Tibial artery (tissue), 4 donors: ENCODE data around the gene PDE4B.

Experiments
- DNase-seq, 2 donors: peaks; one replicate each; pipeline ENCODE4 v3.0.0-alpha.2; 2019
- H3K27ac ChIP-seq, 2 donors: fragments of 200-600 bp; sonication (generic) in 1 of 2; 1 replicate in 1 of 2; 2 replicates in 1 of 2; pipeline ENCODE4 v1.5.1; 2018 to 2019; ENCODE audit warnings: mild to moderate bottlenecking in 1 of 2
- H3K27me3 ChIP-seq, 2 donors: fragments of 200-600 bp; sonication (generic) in 1 of 2; one replicate each; pipeline versions ENCODE4 v1.5.1 to v1.6.0; 2016 to 2019
- H3K36me3 ChIP-seq, 3 donors: fragments of 200-600 bp; sonication (generic) in 2 of 3; one replicate each; pipeline ENCODE4 v1.5.1; 2016 to 2019; ENCODE audit warnings: mild to moderate bottlenecking in 2 of 3
- H3K4me1 ChIP-seq, 4 donors: fragments of 200-600 bp; sonication (generic) in 2 of 4; 1 replicate in 3 of 4; 2 replicates in 1 of 4; pipeline ENCODE4 v1.5.1; 2016 to 2019
- H3K4me3 ChIP-seq, 2 donors: fragments of 200-600 bp; sonication (generic) in 1 of 2; 1 replicate in 1 of 2; 2 replicates in 1 of 2; pipeline ENCODE4 v1.5.1; 2018 to 2019; ENCODE audit warnings: mild to moderate bottlenecking in 2 of 2
- H3K9me3 ChIP-seq, 3 donors: fragments of 200-600 bp; sonication (generic) in 1 of 3; one replicate each; pipeline ENCODE4 v1.5.1; 2016 to 2019
- intact Hi-C: fragments of 100-400 bp; cut with DNase I; formaldehyde crosslinking; loops from one replicate; pipeline ENCODE4 v1.15.0; 2023; ENCODE audit warnings: low total_unique reads
- TF ChIP-seq, protein P1 (sequence below), 2 experiments: fragments of 200-600 bp in 1 of 2; fragments of 450-650 bp in 1 of 2; IDR thresholded peaks; one replicate each; pipeline ENCODE4 v1.5.1; 2017 to 2019; ENCODE audit warnings: antibody characterized with exemption in 2 of 2, mild to moderate bottlenecking in 1 of 2, moderate library complexity in 1 of 2

PDE4B gene

DNA sequence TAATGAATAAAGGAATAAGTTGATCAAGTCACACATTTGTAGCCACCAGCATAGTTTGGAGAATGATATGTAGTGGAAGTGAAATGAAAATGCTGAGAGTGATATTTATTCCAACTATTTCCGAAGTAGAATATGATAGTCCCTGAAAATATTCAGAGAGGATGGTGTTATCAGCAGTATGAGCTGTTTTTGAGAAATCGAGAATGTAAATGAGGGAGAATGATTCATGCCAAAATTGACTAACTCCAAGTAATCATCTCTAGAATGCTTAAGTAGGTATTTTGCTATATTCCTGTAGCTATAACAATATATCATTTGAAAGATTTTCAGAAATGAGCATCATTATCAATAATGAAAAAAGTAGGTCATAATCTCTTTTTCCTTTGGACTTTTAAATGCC, 178.9 kb downstream of the PDE4B start:
- H3K4me1 ChIP-seq = no peaks in the 10 kb centered on the region
- no peak overlapping the region for H3K27ac ChIP-seq
- H3K4me3 ChIP-seq = no peak overlapping the region
- intact Hi-C loops = no loop called here
- peaks cover 0 to 15% (median 10%) of the 10 kb centered on the region in 3 donors for H3K9me3 ChIP-seq
- no peak for DNase-seq
- H3K36me3 ChIP-seq = no peaks in the 10 kb centered on the region
- TF ChIP-seq, protein P1, sequence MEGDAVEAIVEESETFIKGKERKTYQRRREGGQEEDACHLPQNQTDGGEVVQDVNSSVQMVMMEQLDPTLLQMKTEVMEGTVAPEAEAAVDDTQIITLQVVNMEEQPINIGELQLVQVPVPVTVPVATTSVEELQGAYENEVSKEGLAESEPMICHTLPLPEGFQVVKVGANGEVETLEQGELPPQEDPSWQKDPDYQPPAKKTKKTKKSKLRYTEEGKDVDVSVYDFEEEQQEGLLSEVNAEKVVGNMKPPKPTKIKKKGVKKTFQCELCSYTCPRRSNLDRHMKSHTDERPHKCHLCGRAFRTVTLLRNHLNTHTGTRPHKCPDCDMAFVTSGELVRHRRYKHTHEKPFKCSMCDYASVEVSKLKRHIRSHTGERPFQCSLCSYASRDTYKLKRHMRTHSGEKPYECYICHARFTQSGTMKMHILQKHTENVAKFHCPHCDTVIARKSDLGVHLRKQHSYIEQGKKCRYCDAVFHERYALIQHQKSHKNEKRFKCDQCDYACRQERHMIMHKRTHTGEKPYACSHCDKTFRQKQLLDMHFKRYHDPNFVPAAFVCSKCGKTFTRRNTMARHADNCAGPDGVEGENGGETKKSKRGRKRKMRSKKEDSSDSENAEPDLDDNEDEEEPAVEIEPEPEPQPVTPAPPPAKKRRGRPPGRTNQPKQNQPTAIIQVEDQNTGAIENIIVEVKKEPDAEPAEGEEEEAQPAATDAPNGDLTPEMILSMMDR (IDR thresholded peaks at IDR 0.05) = no peak
- H3K27me3 ChIP-seq = no peaks in the 10 kb centered on the region

DNA sequence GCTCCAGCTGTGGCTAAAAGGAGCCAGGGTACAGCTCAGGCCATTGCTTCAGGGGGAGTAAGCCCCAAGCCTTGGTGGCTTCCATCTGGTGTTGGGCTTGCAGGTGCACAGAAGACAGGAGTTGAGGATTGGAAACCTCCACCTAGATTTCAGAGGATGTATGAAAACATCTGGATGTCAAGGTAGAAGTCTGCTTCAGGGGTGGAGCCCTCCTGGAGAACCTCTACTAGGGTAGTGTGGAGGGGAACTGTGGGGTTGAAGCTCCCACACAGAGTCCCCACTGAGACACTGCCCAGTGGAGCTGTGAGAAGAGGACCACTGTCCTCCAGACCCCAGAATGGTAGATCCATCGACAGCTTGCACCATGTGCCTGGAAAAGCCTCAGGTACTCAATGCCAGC, 183.0 kb downstream of the PDE4B start:
- no peaks in the 10 kb centered on the region for H3K4me1 ChIP-seq
- H3K36me3 ChIP-seq = no peaks in the 10 kb centered on the region
- H3K4me3 ChIP-seq = no peak overlapping the region
- TF ChIP-seq, protein P1 (IDR thresholded peaks at IDR 0.05) = no peak
- peaks cover 0 to 15% (median 10%) of the 10 kb centered on the region in 3 donors for H3K9me3 ChIP-seq
- intact Hi-C loops = no loop called here
- no peak overlapping the region for H3K27ac ChIP-seq
- H3K27me3 ChIP-seq = no peaks in the 10 kb centered on the region
- no peak for DNase-seq

DNA sequence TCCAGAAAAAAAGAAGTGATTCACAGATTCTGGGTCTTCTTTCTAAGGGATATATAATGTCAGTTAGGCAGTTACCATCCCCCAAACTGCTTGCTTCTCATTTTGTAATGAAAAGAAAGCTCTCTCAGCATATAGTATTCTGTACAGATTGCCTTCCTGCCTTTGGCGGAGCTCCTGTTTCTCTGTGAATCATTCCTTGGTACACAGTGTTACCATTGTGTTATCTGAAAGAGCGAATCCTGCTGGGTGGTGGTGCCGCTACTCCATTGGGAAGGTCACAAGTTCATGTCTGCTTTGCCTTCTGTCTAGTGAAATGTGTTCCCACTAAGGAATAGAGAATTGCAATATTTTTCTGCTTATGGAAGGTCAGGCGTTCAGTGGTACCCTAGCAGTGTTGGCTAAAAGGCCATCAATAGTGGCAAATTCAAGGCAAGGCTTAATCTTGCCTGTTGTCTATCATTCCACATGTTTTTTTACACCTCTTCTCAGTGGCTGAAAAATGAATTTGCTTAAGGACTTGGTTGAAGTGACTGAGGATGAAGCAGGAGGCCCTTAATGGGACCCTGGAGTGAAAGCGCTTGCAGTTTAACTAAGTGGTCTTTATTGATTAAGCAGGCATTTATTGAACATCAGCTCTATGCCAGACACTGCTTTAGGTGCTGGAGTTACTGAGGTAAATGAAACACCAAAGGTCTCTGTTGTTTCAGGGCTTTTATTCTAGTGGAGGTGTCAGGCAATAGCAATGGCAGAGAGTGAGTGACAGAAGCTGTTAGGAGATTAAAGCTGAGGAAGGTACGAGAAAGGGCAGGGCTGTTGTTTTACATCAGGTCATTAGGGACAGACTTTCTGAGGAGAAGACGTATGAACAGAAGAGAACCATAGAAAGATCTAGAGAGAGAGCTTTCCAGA, 186.7 kb downstream of the PDE4B start:
- Histone ChIP-seq H3K27ac (no peak overlapping the region), H3K4me3 (no peak overlapping the region), H3K36me3 (no peaks in the 10 kb centered on the region), H3K27me3 (no peaks in the 10 kb centered on the region), H3K9me3 (peaks cover 0 to 15% (median 10%) of the 10 kb centered on the region in 3 donors), H3K4me1 (no peaks in the 10 kb centered on the region)
- intact Hi-C loops = no loop called here
- TF ChIP-seq, protein P1 (IDR thresholded peaks at IDR 0.05) = no peak
- no peak for DNase-seq

DNA sequence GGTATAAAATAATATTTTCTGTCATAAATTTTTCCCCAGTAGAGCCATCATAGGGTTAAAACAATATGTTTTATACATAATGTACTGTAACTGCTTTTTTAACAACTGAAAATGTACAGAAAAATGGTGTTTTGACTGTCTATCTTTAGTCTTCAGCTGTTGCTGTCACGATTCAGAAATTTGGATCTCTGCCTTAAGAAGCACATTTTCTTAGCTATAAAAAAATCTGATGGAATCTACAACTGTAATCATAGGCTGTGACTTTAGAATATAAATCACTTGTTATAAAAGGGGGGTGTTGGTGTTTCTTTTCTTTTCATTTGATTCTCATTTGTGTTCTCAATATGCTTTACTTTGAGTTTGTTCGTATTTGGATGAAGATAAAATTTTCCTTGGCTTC, 187.5 kb downstream of the PDE4B start:
- DNase-seq = no peak
- H3K4me1 ChIP-seq = no peaks in the 10 kb centered on the region
- peaks cover 0 to 9% (median 8%) of the 10 kb centered on the region in 3 donors for H3K9me3 ChIP-seq
- H3K27ac ChIP-seq = no peak overlapping the region
- no peaks in the 10 kb centered on the region for H3K36me3 ChIP-seq
- no peaks in the 10 kb centered on the region for H3K27me3 ChIP-seq
- TF ChIP-seq, protein P1 (IDR thresholded peaks at IDR 0.05) = no peak
- intact Hi-C loops = no loop called here
- H3K4me3 ChIP-seq = no peak overlapping the region

DNA sequence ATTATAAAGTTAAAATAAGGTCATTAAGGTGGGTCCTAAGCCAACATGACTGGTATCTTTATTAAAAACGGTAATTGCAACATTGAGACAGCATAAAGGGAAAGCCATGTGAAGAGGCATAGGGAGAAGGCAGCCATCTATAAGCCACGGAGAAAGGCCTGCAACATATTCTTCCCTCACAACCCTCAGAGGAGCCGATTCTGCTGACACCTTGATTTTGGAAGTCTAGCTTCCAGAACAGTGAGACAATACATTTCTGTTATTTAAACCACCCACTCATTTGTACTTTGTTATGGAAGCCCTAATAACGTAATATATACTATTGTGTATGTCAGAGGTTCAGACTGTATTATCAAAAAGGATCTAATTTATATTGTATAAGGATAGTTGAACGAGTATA, 190.8 kb downstream of the PDE4B start:
- no peaks in the 10 kb centered on the region for H3K9me3 ChIP-seq
- no peak for DNase-seq
- no peaks in the 10 kb centered on the region for H3K36me3 ChIP-seq
- no peak overlapping the region for H3K4me3 ChIP-seq
- no peaks in the 10 kb centered on the region for H3K27me3 ChIP-seq
- H3K4me1 ChIP-seq = no peaks in the 10 kb centered on the region
- TF ChIP-seq, protein P1 (IDR thresholded peaks at IDR 0.05) = no peak
- H3K27ac ChIP-seq = no peak overlapping the region
- intact Hi-C loops = no loop called here
